Measurements from ENCODE around the gene RPS19. TPM values are rescaled to one million over a fixed set of nuclear protein-coding genes. Genes with fewer than 3 reads are reported as not detected.

The RPS19 gene
- total RNA-seq, 1 donor from 2014 or later, result 611 TPM

- H3K27ac ChIP-seq (replicated peaks), result no peak overlapping the region
- no peaks in the 10 kb centered on the region for H3K9me3 ChIP-seq (replicated peaks)
- H3K4me1 ChIP-seq, result no peaks in the 10 kb centered on the region
- intact Hi-C loops (cut with micrococcal nuclease), result no loop called here
- TF ChIP-seq CTCF (IDR thresholded peaks at IDR 0.05; ENCODE audit: borderline replicate concordance), result no peak
- no peak overlapping the region for H3K4me3 ChIP-seq
- no peak for DNase-seq
- H3K36me3 ChIP-seq, result no peaks in the 10 kb centered on the region
- peaks cover 98% of the 10 kb centered on the region for H3K27me3 ChIP-seq (ENCODE audit: low read depth)
Observed at GRCh38 chr19:41920882-41921576, 61.0 kb downstream of the RPS19 start.

- H3K27ac ChIP-seq (replicated peaks), result no peak overlapping the region
- H3K4me3 ChIP-seq, result no peak overlapping the region
- TF ChIP-seq CTCF (IDR thresholded peaks at IDR 0.05; ENCODE audit: borderline replicate concordance), result no peak
- intact Hi-C loops (cut with micrococcal nuclease), result no loop called here
- no peaks in the 10 kb centered on the region for H3K36me3 ChIP-seq
- no peaks in the 10 kb centered on the region for H3K4me1 ChIP-seq
- peaks cover 98% of the 10 kb centered on the region for H3K27me3 ChIP-seq (ENCODE audit: low read depth)
- no peak for DNase-seq
- H3K9me3 ChIP-seq (replicated peaks), result no peaks in the 10 kb centered on the region
Observed at GRCh38 chr19:41921577-41922576, 61.8 kb downstream of the RPS19 start.

Small RNAs within 50 kb of the gene (microRNA-seq; reads per million reads assigned to microRNA genes)
- gene MIR6797, result not detected

Other genes starting within 250 kb of the RPS19 start
- 0.25 TPM for gene CEACAM4, start 233.2 kb upstream of the RPS19 start, total RNA-seq
- gene CEACAM7, start 172.0 kb upstream of the RPS19 start, total RNA-seq, result 0.16 TPM
- 0.19 TPM for gene CEACAM5, start 151.6 kb upstream of the RPS19 start, total RNA-seq
- 0.11 TPM for gene CEACAM6, start 104.7 kb upstream of the RPS19 start, total RNA-seq
- gene CEACAM3, start 63.7 kb upstream of the RPS19 start, total RNA-seq, result not detected
- gene LYPD4, start 15.6 kb upstream of the RPS19 start, total RNA-seq, result not detected
- not detected for gene DMRTC2, start 15.2 kb upstream of the RPS19 start, total RNA-seq
- gene CD79A, start 17.0 kb downstream of the RPS19 start, total RNA-seq, result not detected
- gene ARHGEF1, start 22.9 kb downstream of the RPS19 start, total RNA-seq, result 28.3 TPM
- gene ERFL, start 68.2 kb downstream of the RPS19 start, total RNA-seq, result not detected
- gene RABAC1, start 99.1 kb downstream of the RPS19 start, total RNA-seq, result 56.7 TPM
- gene ATP1A3, start 134.0 kb downstream of the RPS19 start, total RNA-seq, result 375 TPM
- gene GRIK5, start 210.0 kb downstream of the RPS19 start, total RNA-seq, result 2.1 TPM
- 7.1 TPM for gene ZNF574, start 215.9 kb downstream of the RPS19 start, total RNA-seq